ENCODE measurements around the gene TAS2R5. TPM values are rescaled to one million over a fixed set of nuclear protein-coding genes. Genes with fewer than 3 reads are reported as not detected.
A peak's percentile ranks its signal among the peaks of the same experiment; 100 is the strongest.

Gene TAS2R5
- total and polyA plus RNA-seq, 2 donors (not counting 1 experiment from before 2014, with no cell fraction given), result 0.07 to 1.3 TPM

GRCh38 chr7:141776374-141776773 is 13.6 kb upstream of the TAS2R5 start, which contains the start of gene TAS2R4:
TSS of gene TAS2R4 (plus strand) at chr7:141776674. CDS start at chr7:141778489, 1,815 bp downstream.
- H3K4me1 ChIP-seq (ENCODE audit: control insufficient read depth, extremely low read depth, insufficient read depth, low read length), result no peaks in the 10 kb centered on the region
- no peak for TF ChIP-seq EZH2 (IDR thresholded peaks at IDR 0.05; ENCODE audit: low read length, missing control alignments)
- no peak for TF ChIP-seq CTCF (conservative IDR thresholded peaks at IDR 0.05 in 1 of 2, IDR thresholded peaks at IDR 0.05 in 1 of 2; ENCODE audit: low read depth in 1 of 2, low read length in 2 of 2)
- H3K9ac ChIP-seq (ENCODE audit: insufficient read depth, low read length), result no peak within 1 kb of the TSS
- no peaks in the 10 kb centered on the region for H3K79me2 ChIP-seq (ENCODE audit: control insufficient read depth, insufficient read depth, low read length)
- no peak within 1 kb of the TSS for H3K27ac ChIP-seq (ENCODE audit: insufficient read depth, low read length)
- no peak within 1 kb of the TSS for H3K4me2 ChIP-seq (ENCODE audit: extremely low read depth, insufficient read depth, low read length)
- DNase-seq (ENCODE audit: low read depth in 2 of 2), result no peak
- H3K36me3 ChIP-seq (ENCODE audit: control insufficient read depth, insufficient read depth, low read length), result no peaks in the 10 kb centered on the region
- no peak within 1 kb of the TSS for H2AFZ ChIP-seq (ENCODE audit: low read length)
- no peaks in the 10 kb centered on the region for H3K27me3 ChIP-seq (ENCODE audit: control insufficient read depth, insufficient read depth, low read length)
- no peaks in the 10 kb centered on the region for H4K20me1 ChIP-seq (ENCODE audit: control insufficient read depth, extremely low read depth, insufficient read depth, low read length)
- no peaks in the 10 kb centered on the region for H3K9me3 ChIP-seq (ENCODE audit: control insufficient read depth, insufficient read depth, low read depth, low read length)
- H3K4me3 ChIP-seq (replicated peaks in 1 of 4; ENCODE audit: control extremely low read depth in 1 of 4, insufficient read depth in 1 of 4, low read depth in 3 of 4, low read length in 4 of 4), result no peak within 1 kb of the TSS

DNA sequence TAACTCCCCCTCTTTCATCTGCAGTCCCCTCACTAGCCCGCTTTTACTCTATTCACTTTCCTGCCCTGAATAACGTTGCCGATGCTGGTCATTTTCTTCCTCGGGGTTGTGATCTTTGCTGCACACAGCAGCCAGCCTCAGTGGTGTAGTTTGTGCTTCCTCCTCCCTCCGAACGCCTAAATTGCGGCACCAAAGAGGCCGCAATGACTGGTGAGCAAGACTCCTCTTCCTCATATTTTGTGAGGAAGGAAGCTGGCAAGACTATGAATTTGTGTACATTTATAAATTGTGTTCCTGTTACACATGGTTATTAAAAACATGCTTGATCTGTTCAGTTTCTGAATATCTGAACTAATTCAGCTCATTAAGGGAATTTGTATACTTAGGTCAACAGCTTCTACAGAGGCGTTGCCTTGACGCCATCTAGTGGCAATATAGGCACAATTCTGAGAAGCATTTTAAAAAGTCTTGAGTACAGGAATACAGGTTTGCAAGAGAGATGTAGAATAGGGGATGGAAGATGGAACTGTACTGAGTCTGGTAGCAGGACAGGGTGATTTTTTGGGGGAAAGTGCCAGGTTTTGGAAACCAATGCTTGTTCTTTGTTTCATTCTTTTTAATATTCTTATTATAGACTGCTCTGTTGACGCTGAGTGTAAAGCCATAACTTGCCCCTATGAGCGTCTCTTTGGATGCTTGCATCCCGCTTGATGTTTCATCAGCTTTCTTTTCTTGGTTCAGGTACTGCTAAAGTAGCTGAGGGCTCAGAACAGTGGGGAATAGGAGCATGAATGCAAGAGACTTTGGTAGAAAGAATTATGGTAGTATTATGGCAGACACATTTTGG is 4.1 kb upstream of the TAS2R5 start:
- no peak overlapping the region for H3K27ac ChIP-seq (ENCODE audit: insufficient read depth, low read length)
- TF ChIP-seq EZH2 (IDR thresholded peaks at IDR 0.05; ENCODE audit: low read length, missing control alignments), result no peak
- TF ChIP-seq CTCF (conservative IDR thresholded peaks at IDR 0.05 in 1 of 2, IDR thresholded peaks at IDR 0.05 in 1 of 2; ENCODE audit: low read depth in 1 of 2, low read length in 2 of 2), result peak; percentile 76 to 82

DNA sequence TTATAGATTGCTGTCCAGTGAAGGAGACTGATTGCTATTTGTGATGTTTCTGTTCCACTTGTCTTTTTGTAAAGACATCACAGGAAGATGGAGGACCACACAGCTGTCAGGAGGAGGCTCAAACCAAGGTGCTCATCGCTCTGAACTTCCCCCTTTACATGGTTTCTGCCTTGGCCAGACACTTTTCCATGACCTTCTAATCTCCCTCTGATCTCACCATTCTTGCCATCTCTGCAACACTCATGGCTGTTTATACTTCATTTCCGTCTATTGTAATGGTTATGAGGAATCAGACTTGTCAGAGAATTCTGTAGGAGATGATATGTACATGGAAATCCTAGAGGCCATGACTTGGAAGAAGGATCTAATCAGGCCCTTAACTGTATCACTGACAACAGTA is 1.7 kb upstream of the TAS2R5 start:
- H3K4me3 ChIP-seq (replicated peaks in 1 of 4; ENCODE audit: control extremely low read depth in 1 of 4, insufficient read depth in 1 of 4, low read depth in 3 of 4, low read length in 4 of 4), result no peak overlapping the region
- H3K36me3 ChIP-seq (ENCODE audit: control insufficient read depth, insufficient read depth, low read length), result no peaks in the 10 kb centered on the region
- H3K9ac ChIP-seq (ENCODE audit: insufficient read depth, low read length), result no peak overlapping the region
- H3K4me1 ChIP-seq (ENCODE audit: control insufficient read depth, extremely low read depth, insufficient read depth, low read length), result no peaks in the 10 kb centered on the region
- no peaks in the 10 kb centered on the region for H3K27me3 ChIP-seq (ENCODE audit: control insufficient read depth, insufficient read depth, low read length)
- no peaks in the 10 kb centered on the region for H3K9me3 ChIP-seq (ENCODE audit: control insufficient read depth, insufficient read depth, low read depth, low read length)
- no peak for TF ChIP-seq CTCF (conservative IDR thresholded peaks at IDR 0.05 in 1 of 2, IDR thresholded peaks at IDR 0.05 in 1 of 2; ENCODE audit: low read depth in 1 of 2, low read length in 2 of 2)
- no peaks in the 10 kb centered on the region for H3K79me2 ChIP-seq (ENCODE audit: control insufficient read depth, insufficient read depth, low read length)
- H3K4me2 ChIP-seq (ENCODE audit: extremely low read depth, insufficient read depth, low read length), result no peak overlapping the region
- H4K20me1 ChIP-seq (ENCODE audit: control insufficient read depth, extremely low read depth, insufficient read depth, low read length), result no peaks in the 10 kb centered on the region
- H2AFZ ChIP-seq (ENCODE audit: low read length), result no peak overlapping the region
- no peak for DNase-seq (ENCODE audit: low read depth in 2 of 2)
- H3K27ac ChIP-seq (ENCODE audit: insufficient read depth, low read length), result no peak overlapping the region

More for the DNA sequence above, 4.1 kb upstream of the TAS2R5 start:
- Histone ChIP-seq H3K4me2 (ENCODE audit: extremely low read depth, insufficient read depth, low read length) (no peak overlapping the region), H3K27me3 (ENCODE audit: control insufficient read depth, insufficient read depth, low read length) (no peaks in the 10 kb centered on the region), H3K9ac (ENCODE audit: insufficient read depth, low read length) (no peak overlapping the region), H3K79me2 (ENCODE audit: control insufficient read depth, insufficient read depth, low read length) (no peaks in the 10 kb centered on the region), H3K4me3 (replicated peaks in 1 of 4; ENCODE audit: control extremely low read depth in 1 of 4, insufficient read depth in 1 of 4, low read depth in 3 of 4, low read length in 4 of 4) (no peak overlapping the region), H4K20me1 (ENCODE audit: control insufficient read depth, extremely low read depth, insufficient read depth, low read length) (no peaks in the 10 kb centered on the region), H3K4me1 (ENCODE audit: control insufficient read depth, extremely low read depth, insufficient read depth, low read length) (no peaks in the 10 kb centered on the region), H3K36me3 (ENCODE audit: control insufficient read depth, insufficient read depth, low read length) (no peaks in the 10 kb centered on the region), H2AFZ (ENCODE audit: low read length) (no peak overlapping the region), H3K9me3 (ENCODE audit: control insufficient read depth, insufficient read depth, low read depth, low read length) (no peaks in the 10 kb centered on the region)
- peak; percentile 41 to 63 for DNase-seq (ENCODE audit: low read depth in 2 of 2)

All from fibroblast of lung (primary cell).